HEK293 (cell line): ENCODE measurements around the gene AIFM3.

Experiments used
- CTCF ChIA-PET: fragments of 350-600 bp; formaldehyde crosslinking; extraction: SDS; loops from one replicate; lab custom pipeline; 2021; ENCODE audit warnings: antibody characterized with exemption; lab: Yijun Ruan, JAX
- POLR2A ChIA-PET: fragments of 300-600 bp; formaldehyde crosslinking; extraction: SDS; loops from one replicate; lab custom pipeline; 2020; ENCODE audit warnings: antibody characterized with exemption, inconsistent platforms; lab: Yijun Ruan, JAX
- H3K27ac ChIP-seq: fragments of 200-500 bp; sonication (Bioruptor generic); 2 replicates; pipeline ENCODE4 v1.5.1; 2014; ENCODE audit warnings: low read depth, low read length, control low read depth, inconsistent platforms; ENCODE audit errors: extremely low read depth
- H3K36me3 ChIP-seq, 2 experiments: fragments of 200-500 bp in 1 of 2; sonication (Bioruptor generic) in 1 of 2; 1 replicate in 1 of 2; 2 replicates in 1 of 2; pipeline ENCODE4 v1.5.1; 2014 to 2017; ENCODE audit warnings: inconsistent platforms in 2 of 2, low read length in 2 of 2; ENCODE audit not compliant: control insufficient read depth in 2 of 2, insufficient read depth in 1 of 2
- H3K4me1 ChIP-seq: fragments of 200-500 bp; sonication (Bioruptor generic); 2 replicates; pipeline ENCODE4 v1.5.1; 2014; ENCODE audit warnings: mild to moderate bottlenecking, low read length, inconsistent platforms; ENCODE audit not compliant: control insufficient read depth, insufficient read depth
- H3K4me3 ChIP-seq: 2 replicates; pipeline ENCODE4 v1.5.1; 2011; ENCODE audit warnings: low read depth, mild to moderate bottlenecking, control low read depth, low read length, moderate library complexity
- H3K9me3 ChIP-seq: fragments of 200-500 bp; sonication (Bioruptor generic); 2 replicates; pipeline ENCODE4 v1.5.1; 2014; ENCODE audit warnings: low read depth, low read length, inconsistent platforms; ENCODE audit not compliant: control insufficient read depth, insufficient read depth
- GLIS2 ChIP-seq: fragments of 450-650 bp; formaldehyde crosslinking; IDR thresholded peaks from 2 replicates; pipeline ENCODE4 v1.5.1; 2016; ENCODE audit warnings: missing biosample characterization, missing genetic modification characterization
- IKZF3 ChIP-seq: fragments of 450-650 bp; IDR thresholded peaks from 2 replicates; pipeline ENCODE4 v1.5.0; 2018; ENCODE audit warnings: missing biosample characterization, mild to moderate bottlenecking, missing genetic modification characterization, moderate library complexity
- RBAK ChIP-seq: fragments of 450-650 bp; formaldehyde crosslinking; IDR thresholded peaks from 2 replicates; pipeline ENCODE4 v1.5.1; 2016; ENCODE audit warnings: missing biosample characterization, missing genetic modification characterization
- REPIN1 ChIP-seq: fragments of 450-650 bp; formaldehyde crosslinking; IDR thresholded peaks from 2 replicates; pipeline ENCODE4 v1.5.1; 2017; ENCODE audit warnings: missing biosample characterization, missing genetic modification characterization, low read depth
- SCRT2 ChIP-seq: fragments of 450-650 bp; formaldehyde crosslinking; IDR thresholded peaks from 2 replicates; pipeline ENCODE4 v1.5.1; 2016; ENCODE audit warnings: missing biosample characterization, missing genetic modification characterization
- YY1 ChIP-seq: fragments of 450-650 bp; formaldehyde crosslinking; IDR thresholded peaks from 2 replicates; pipeline ENCODE4 v1.5.1; 2018; ENCODE audit warnings: missing biosample characterization, missing genetic modification characterization
- ZBTB1 ChIP-seq: fragments of 450-650 bp; formaldehyde crosslinking; IDR thresholded peaks from 2 replicates; pipeline ENCODE4 v1.5.1; 2016; ENCODE audit warnings: missing biosample characterization, missing genetic modification characterization
- ZBTB20 ChIP-seq: fragments of 450-650 bp; formaldehyde crosslinking; IDR thresholded peaks from 2 replicates; pipeline ENCODE4 v1.5.1; 2016; ENCODE audit warnings: missing biosample characterization, missing genetic modification characterization
- ZBTB48 ChIP-seq: fragments of 450-650 bp; formaldehyde crosslinking; IDR thresholded peaks from 2 replicates; pipeline ENCODE4 v1.5.1; 2016; ENCODE audit warnings: missing biosample characterization, missing genetic modification characterization
- ZEB2 ChIP-seq: fragments of 450-650 bp; formaldehyde crosslinking; IDR thresholded peaks from 2 replicates; pipeline ENCODE4 v1.5.1; 2016; ENCODE audit warnings: missing biosample characterization, missing genetic modification characterization
- ZFP37 ChIP-seq: fragments of 450-650 bp; formaldehyde crosslinking; IDR thresholded peaks from 2 replicates; pipeline ENCODE4 v1.5.1; 2016; ENCODE audit warnings: missing biosample characterization, missing genetic modification characterization
- ZNF155 ChIP-seq: fragments of 450-650 bp; formaldehyde crosslinking; IDR thresholded peaks from 2 replicates; pipeline ENCODE4 v1.5.1; 2016; ENCODE audit warnings: missing biosample characterization, missing genetic modification characterization
- ZNF174 ChIP-seq: fragments of 450-650 bp; formaldehyde crosslinking; IDR thresholded peaks from 2 replicates; pipeline ENCODE4 v1.5.0; 2017; ENCODE audit warnings: missing biosample characterization, mild to moderate bottlenecking, missing genetic modification characterization
- ZNF221 ChIP-seq: fragments of 450-650 bp; formaldehyde crosslinking; IDR thresholded peaks from 2 replicates; pipeline ENCODE4 v1.5.1; 2017; ENCODE audit warnings: missing biosample characterization, missing genetic modification characterization, borderline replicate concordance
- ZNF23 ChIP-seq: fragments of 450-650 bp; formaldehyde crosslinking; IDR thresholded peaks from 2 replicates; pipeline ENCODE4 v1.5.1; 2016; ENCODE audit warnings: missing biosample characterization, missing genetic modification characterization, borderline replicate concordance
- ZNF335 ChIP-seq: fragments of 450-650 bp; formaldehyde crosslinking; conservative IDR thresholded peaks from 2 replicates; pipeline ENCODE4 v1.5.1; 2016; ENCODE audit warnings: missing biosample characterization, missing genetic modification characterization
- ZNF416 ChIP-seq: fragments of 450-650 bp; formaldehyde crosslinking; IDR thresholded peaks from 2 replicates; pipeline ENCODE4 v1.5.1; 2016; ENCODE audit warnings: missing biosample characterization, missing genetic modification characterization
- ZNF510 ChIP-seq: fragments of 450-650 bp; formaldehyde crosslinking; IDR thresholded peaks from 2 replicates; pipeline ENCODE4 v1.5.1; 2018; ENCODE audit warnings: mild to moderate bottlenecking, missing genetic modification characterization, missing biosample characterization; ENCODE audit not compliant: insufficient replicate concordance
- ZNF521 ChIP-seq: fragments of 450-650 bp; formaldehyde crosslinking; IDR thresholded peaks from 2 replicates; pipeline ENCODE4 v1.5.1; 2017; ENCODE audit warnings: missing biosample characterization, mild to moderate bottlenecking, missing genetic modification characterization
- ZNF585B ChIP-seq: fragments of 450-650 bp; formaldehyde crosslinking; IDR thresholded peaks from 2 replicates; pipeline ENCODE4 v1.5.1; 2016; ENCODE audit warnings: missing biosample characterization, missing genetic modification characterization
- ZNF596 ChIP-seq: fragments of 450-650 bp; IDR thresholded peaks from 2 replicates; pipeline ENCODE4 v1.5.0; 2018; ENCODE audit warnings: missing biosample characterization, mild to moderate bottlenecking, missing genetic modification characterization, moderate library complexity
- ZNF626 ChIP-seq: fragments of 450-650 bp; sonication (Bioruptor Pico); formaldehyde crosslinking; IDR thresholded peaks from 2 replicates; pipeline ENCODE4 v1.5.1; 2018; ENCODE audit warnings: missing biosample characterization, missing genetic modification characterization, inconsistent platforms
- ZNF701 ChIP-seq: fragments of 450-650 bp; formaldehyde crosslinking; IDR thresholded peaks from 2 replicates; pipeline ENCODE4 v1.5.1; 2016; ENCODE audit warnings: missing biosample characterization, missing genetic modification characterization
- ZNF776 ChIP-seq: fragments of 450-650 bp; formaldehyde crosslinking; IDR thresholded peaks from 2 replicates; pipeline ENCODE4 v1.5.0; 2017; ENCODE audit warnings: missing biosample characterization, missing genetic modification characterization, borderline replicate concordance
- ZNF830 ChIP-seq: fragments of 450-650 bp; IDR thresholded peaks from 2 replicates; pipeline ENCODE4 v1.5.0; 2018; ENCODE audit warnings: missing biosample characterization, missing genetic modification characterization, low read depth, mild to moderate bottlenecking, moderate library complexity
- TF ChIP-seq, protein P1 (sequence below): fragments of 450-650 bp; formaldehyde crosslinking; IDR thresholded peaks from 2 replicates; pipeline ENCODE4 v1.5.1; 2016; ENCODE audit warnings: missing biosample characterization, missing genetic modification characterization
- TF ChIP-seq, protein P2 (sequence below): fragments of 450-650 bp; formaldehyde crosslinking; IDR thresholded peaks from 2 replicates; pipeline ENCODE4 v1.5.1; 2016; ENCODE audit warnings: missing biosample characterization, missing genetic modification characterization
- TF ChIP-seq, protein P3 (sequence below): fragments of 450-650 bp; formaldehyde crosslinking; IDR thresholded peaks from 2 replicates; pipeline ENCODE4 v1.5.1; 2016; ENCODE audit warnings: missing biosample characterization, missing genetic modification characterization

AIFM3 gene

DNA sequence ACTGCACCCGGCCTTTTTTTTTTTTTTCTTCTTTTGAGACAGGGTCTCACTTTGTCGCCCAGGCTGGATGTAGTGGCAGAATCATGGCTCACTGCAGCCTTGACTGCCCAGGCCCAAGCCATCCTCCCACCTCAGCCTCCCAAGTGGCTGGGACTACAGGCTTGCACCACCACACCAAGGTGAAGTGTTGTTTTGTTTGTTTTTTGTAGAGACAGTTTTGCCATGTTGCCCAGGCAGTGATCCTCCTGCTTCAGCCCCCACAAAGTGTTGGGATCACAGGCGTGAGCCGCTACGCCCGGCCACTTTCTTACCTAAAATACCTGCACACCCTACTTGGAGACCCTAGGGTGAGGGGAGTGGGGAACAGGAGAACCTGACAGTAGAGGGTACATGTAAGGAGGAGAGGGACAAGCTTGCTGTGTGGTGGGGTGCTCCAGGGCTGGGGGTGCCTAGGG, 4.5 kb upstream of the AIFM3 start:
- ChIA-PET CTCF (interaction anchor here (1.2 to 4.5 kb wide), 7 partner anchors 10 to 141 kb away, joined by 3 to 14 read pairs (median 5); partner anchors contain the start of gene LZTR1), POLR2A (no interaction called here)
- H3K27ac ChIP-seq: no peak overlapping the region
- TF ChIP-seq ZNF221 (tag by site-specific recombination) (no peak), IKZF3 (no peak), SCRT2 (tag by site-specific recombination) (no peak), ZBTB20 (no peak), ZNF776 (no peak), YY1 (tag by site-specific recombination) (no peak), ZNF155 (tag by site-specific recombination) (no peak), ZNF626 (tag by site-specific recombination) (no peak), GLIS2 (tag by site-specific recombination) (no peak), ZNF174 (tag by site-specific recombination) (no peak), ZNF521 (tag by site-specific recombination) (no peak), RBAK (no peak), ZNF596 (tag by site-specific recombination) (no peak), ZNF23 (no peak), ZBTB1 (tag by site-specific recombination) (no peak), ZNF335 (tag by site-specific recombination) (no peak), REPIN1 (no peak)
- TF ChIP-seq, protein P1, sequence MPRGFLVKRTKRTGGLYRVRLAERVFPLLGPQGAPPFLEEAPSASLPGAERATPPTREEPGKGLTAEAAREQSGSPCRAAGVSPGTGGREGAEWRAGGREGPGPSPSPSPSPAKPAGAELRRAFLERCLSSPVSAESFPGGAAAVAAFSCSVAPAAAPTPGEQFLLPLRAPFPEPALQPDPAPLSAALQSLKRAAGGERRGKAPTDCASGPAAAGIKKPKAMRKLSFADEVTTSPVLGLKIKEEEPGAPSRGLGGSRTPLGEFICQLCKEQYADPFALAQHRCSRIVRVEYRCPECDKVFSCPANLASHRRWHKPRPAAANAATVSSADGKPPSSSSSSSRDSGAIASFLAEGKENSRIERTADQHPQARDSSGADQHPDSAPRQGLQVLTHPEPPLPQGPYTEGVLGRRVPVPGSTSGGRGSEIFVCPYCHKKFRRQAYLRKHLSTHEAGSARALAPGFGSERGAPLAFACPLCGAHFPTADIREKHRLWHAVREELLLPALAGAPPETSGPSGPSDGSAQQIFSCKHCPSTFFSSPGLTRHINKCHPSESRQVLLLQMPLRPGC (tag by site-specific recombination): no peak
- TF ChIP-seq, protein P2, sequence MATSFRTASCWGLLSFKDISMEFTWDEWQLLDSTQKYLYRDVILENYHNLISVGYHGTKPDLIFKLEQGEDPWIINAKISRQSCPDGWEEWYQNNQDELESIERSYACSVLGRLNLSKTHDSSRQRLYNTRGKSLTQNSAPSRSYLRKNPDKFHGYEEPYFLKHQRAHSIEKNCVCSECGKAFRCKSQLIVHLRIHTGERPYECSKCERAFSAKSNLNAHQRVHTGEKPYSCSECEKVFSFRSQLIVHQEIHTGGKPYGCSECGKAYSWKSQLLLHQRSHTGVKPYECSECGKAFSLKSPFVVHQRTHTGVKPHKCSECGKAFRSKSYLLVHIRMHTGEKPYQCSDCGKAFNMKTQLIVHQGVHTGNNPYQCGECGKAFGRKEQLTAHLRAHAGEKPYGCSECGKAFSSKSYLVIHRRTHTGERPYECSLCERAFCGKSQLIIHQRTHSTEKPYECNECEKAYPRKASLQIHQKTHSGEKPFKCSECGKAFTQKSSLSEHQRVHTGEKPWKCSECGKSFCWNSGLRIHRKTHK (tag by site-specific recombination): no peak
- H3K36me3 ChIP-seq: no peaks in the 10 kb centered on the region
- H3K9me3 ChIP-seq: no peaks in the 10 kb centered on the region
- no peaks in the 10 kb centered on the region for H3K4me1 ChIP-seq
- no peak overlapping the region for H3K4me3 ChIP-seq

DNA sequence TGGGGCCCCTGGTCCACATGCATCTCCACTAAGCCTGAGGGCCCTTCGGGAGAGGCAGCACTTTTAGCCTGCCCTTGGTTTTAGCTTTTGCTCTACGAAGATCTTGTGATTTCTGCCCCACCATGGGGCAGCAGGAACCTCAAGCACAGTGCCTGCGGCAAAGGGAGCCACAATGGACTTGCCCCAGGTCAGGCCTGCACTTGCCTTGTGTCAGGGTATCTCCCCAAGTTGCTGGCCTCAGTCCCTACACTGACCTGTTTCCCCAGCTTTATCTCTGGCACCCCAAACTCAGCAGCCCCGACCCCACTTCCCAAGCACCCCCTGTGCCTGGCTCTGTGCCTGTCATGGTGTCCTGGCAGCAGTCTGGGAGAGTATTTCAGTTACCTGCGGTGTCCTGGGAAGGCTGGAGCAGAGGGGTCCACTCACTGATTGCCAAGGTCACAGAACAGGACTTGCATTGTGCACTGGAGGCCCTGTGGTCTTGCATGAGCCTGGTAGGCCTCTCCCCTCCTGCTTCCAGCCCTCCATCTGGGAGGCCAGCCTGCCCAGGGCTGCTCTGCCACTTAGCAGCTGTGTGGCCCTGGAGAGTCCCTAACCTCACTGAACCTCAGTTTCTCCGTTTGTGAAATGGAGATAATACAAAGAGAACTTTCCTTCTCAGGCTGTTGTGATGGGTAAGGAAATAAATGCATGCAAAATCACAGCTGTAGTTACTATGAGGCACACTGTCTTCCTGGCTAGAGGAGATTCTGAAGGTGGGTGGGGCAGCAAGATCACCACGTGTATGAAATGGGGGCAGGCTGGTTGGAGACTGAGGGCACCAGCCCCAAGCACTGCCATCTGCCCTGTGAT, 3.6 kb upstream of the AIFM3 start:
- POLR2A ChIA-PET: no interaction called here
- H3K4me3 ChIP-seq: no peak overlapping the region

More for the DNA sequence above, 3.6 kb upstream of the AIFM3 start:
- CTCF ChIA-PET: interaction anchor here (0.6 to 4.5 kb wide), 7 partner anchors 19 to 140 kb away, joined by 3 to 14 read pairs (median 5); partner anchors contain the start of gene LZTR1
- H3K36me3 ChIP-seq: no peaks in the 10 kb centered on the region
- no peaks in the 10 kb centered on the region for H3K4me1 ChIP-seq
- TF ChIP-seq ZFP37 (no peak), ZNF510 (tag by site-specific recombination) (no peak), ZBTB48 (tag by site-specific recombination) (no peak), ZNF585B (tag by site-specific recombination) (no peak), ZEB2 (tag by site-specific recombination) (no peak), ZNF416 (tag by site-specific recombination) (no peak), ZNF701 (tag by site-specific recombination) (no peak), ZNF830 (tag by site-specific recombination) (no peak), ZNF221 (tag by site-specific recombination) (no peak)
- TF ChIP-seq, protein P3, sequence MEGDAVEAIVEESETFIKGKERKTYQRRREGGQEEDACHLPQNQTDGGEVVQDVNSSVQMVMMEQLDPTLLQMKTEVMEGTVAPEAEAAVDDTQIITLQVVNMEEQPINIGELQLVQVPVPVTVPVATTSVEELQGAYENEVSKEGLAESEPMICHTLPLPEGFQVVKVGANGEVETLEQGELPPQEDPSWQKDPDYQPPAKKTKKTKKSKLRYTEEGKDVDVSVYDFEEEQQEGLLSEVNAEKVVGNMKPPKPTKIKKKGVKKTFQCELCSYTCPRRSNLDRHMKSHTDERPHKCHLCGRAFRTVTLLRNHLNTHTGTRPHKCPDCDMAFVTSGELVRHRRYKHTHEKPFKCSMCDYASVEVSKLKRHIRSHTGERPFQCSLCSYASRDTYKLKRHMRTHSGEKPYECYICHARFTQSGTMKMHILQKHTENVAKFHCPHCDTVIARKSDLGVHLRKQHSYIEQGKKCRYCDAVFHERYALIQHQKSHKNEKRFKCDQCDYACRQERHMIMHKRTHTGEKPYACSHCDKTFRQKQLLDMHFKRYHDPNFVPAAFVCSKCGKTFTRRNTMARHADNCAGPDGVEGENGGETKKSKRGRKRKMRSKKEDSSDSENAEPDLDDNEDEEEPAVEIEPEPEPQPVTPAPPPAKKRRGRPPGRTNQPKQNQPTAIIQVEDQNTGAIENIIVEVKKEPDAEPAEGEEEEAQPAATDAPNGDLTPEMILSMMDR: no peak
- TF ChIP-seq, all 188 proteins: peak for 0
- Histone ChIP-seq H3K27ac (no peak overlapping the region), H3K9me3 (no peaks in the 10 kb centered on the region)
